Measurements from ENCODE around the gene AREG.

Gene AREG

DNA sequence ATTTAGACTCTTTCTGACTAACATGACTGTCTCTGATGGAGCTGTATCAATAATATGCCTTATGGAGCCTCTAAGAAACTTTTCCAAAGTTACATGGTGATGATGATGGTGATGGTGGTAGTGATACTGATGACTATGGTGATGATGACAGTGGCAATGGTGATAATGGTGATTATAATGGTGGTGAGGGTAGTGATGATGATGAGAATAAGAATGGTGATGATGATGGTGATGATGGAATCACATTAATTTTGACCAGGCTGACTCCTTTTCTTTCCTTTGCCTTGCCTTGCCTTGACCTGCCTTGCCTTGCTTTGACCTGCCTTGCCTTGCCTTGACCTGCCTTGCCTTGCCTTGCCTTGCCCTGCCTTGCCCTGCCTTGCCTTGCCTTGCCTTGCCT is 31.7 kb upstream of the AREG start:
- no peak for FAIRE-seq
- DNase-seq (ENCODE audit: insufficient read length, low spot score), result no peak
- TF ChIP-seq SPI1 (IDR thresholded peaks at IDR 0.05; ENCODE audit: low read depth, low read length) (no peak), PAX5 (IDR thresholded peaks at IDR 0.05; ENCODE audit: insufficient read depth, low read length, severe bottlenecking) (no peak), POLR2AphosphoS5 (IDR thresholded peaks at IDR 0.05; ENCODE audit: low read depth, low read length) (no peak), POU2F2 (IDR thresholded peaks at IDR 0.05; ENCODE audit: low read depth, low read length) (no peak), POLR2A (IDR thresholded peaks at IDR 0.05; ENCODE audit: low read depth, low read length) (no peak), TAF1 (IDR thresholded peaks at IDR 0.05; ENCODE audit: low read depth, low read length) (no peak)

- FAIRE-seq (no peak), DNase-seq (ENCODE audit: insufficient read length, low spot score) (no peak)
- TF ChIP-seq POLR2A (IDR thresholded peaks at IDR 0.05; ENCODE audit: low read depth, low read length) (no peak), TAF1 (IDR thresholded peaks at IDR 0.05; ENCODE audit: low read depth, low read length) (no peak), POLR2AphosphoS5 (IDR thresholded peaks at IDR 0.05; ENCODE audit: low read depth, low read length) (no peak), PAX5 (IDR thresholded peaks at IDR 0.05; ENCODE audit: insufficient read depth, low read length, severe bottlenecking) (no peak)
Measured at GRCh38 chr4:74414149-74414809, 30.7 kb upstream of the AREG start.

- DNase-seq (ENCODE audit: insufficient read length, low spot score) (no peak), FAIRE-seq (no peak)
- TF ChIP-seq TAF1 (IDR thresholded peaks at IDR 0.05; ENCODE audit: low read depth, low read length) (no peak), POLR2AphosphoS5 (IDR thresholded peaks at IDR 0.05; ENCODE audit: low read depth, low read length) (no peak), PAX5 (IDR thresholded peaks at IDR 0.05; ENCODE audit: insufficient read depth, low read length, severe bottlenecking) (no peak), POLR2A (IDR thresholded peaks at IDR 0.05; ENCODE audit: low read depth, low read length) (no peak), POU2F2 (IDR thresholded peaks at IDR 0.05; ENCODE audit: low read depth, low read length) (no peak), SPI1 (IDR thresholded peaks at IDR 0.05; ENCODE audit: low read depth, low read length) (no peak)
Measured at GRCh38 chr4:74415602-74416300, 29.2 kb upstream of the AREG start.

DNA sequence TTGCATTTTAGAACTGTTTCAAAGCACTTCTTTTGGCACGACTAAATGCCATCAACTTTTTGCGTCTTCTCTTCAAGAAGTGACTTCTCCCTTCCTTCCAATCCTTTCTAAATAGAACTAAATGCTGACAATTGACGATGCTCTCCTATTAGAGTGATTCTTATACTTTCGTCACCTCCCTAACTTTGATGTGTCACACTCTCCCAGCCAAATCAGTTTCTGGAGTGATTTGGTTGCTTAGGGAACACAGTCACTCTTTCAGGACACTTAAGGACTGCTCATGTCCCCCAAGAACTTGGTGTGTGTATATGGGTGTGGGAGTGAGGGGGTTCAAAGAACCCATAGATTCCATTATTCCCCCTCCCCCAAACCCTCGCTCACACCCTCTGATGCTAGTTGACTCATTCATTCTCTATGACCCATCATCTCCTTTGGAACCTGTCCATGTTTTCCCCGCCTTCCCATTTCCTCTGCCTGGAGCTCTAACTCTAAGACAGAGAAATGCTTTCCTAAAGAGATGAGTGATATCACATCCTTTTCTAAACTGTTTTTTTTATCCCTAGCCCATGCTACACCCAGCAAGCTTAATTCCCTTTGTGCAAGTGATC is 26.8 kb upstream of the AREG start:
- DNase-seq (ENCODE audit: insufficient read length, low spot score), result no peak
- no peak for FAIRE-seq
- TF ChIP-seq POLR2A (IDR thresholded peaks at IDR 0.05; ENCODE audit: low read depth, low read length), result no peak
- TF ChIP-seq PAX5 (IDR thresholded peaks at IDR 0.05; ENCODE audit: insufficient read depth, low read length, severe bottlenecking), result no peak

- DNase-seq (ENCODE audit: insufficient read length, low spot score) (no peak), FAIRE-seq (no peak)
- TF ChIP-seq POLR2AphosphoS5 (IDR thresholded peaks at IDR 0.05; ENCODE audit: low read depth, low read length) (no peak), PAX5 (IDR thresholded peaks at IDR 0.05; ENCODE audit: insufficient read depth, low read length, severe bottlenecking) (no peak), POU2F2 (IDR thresholded peaks at IDR 0.05; ENCODE audit: low read depth, low read length) (no peak), SPI1 (IDR thresholded peaks at IDR 0.05; ENCODE audit: low read depth, low read length) (no peak), POLR2A (IDR thresholded peaks at IDR 0.05; ENCODE audit: low read depth, low read length) (no peak), TAF1 (IDR thresholded peaks at IDR 0.05; ENCODE audit: low read depth, low read length) (no peak)
Measured at GRCh38 chr4:74420863-74421262, 24.1 kb upstream of the AREG start.

- TF ChIP-seq SPI1 (IDR thresholded peaks at IDR 0.05; ENCODE audit: low read depth, low read length), result no peak
- TF ChIP-seq POU2F2 (IDR thresholded peaks at IDR 0.05; ENCODE audit: low read depth, low read length), result no peak
- TF ChIP-seq PAX5 (IDR thresholded peaks at IDR 0.05; ENCODE audit: insufficient read depth, low read length, severe bottlenecking), result no peak
- no peak for TF ChIP-seq POLR2A (IDR thresholded peaks at IDR 0.05; ENCODE audit: low read depth, low read length)
- no peak for TF ChIP-seq POLR2AphosphoS5 (IDR thresholded peaks at IDR 0.05; ENCODE audit: low read depth, low read length)
- no peak for TF ChIP-seq TAF1 (IDR thresholded peaks at IDR 0.05; ENCODE audit: low read depth, low read length)
- DNase-seq (ENCODE audit: insufficient read length, low spot score), result no peak
- FAIRE-seq, result no peak
Measured at GRCh38 chr4:74423104-74423503, 21.8 kb upstream of the AREG start.

DNA sequence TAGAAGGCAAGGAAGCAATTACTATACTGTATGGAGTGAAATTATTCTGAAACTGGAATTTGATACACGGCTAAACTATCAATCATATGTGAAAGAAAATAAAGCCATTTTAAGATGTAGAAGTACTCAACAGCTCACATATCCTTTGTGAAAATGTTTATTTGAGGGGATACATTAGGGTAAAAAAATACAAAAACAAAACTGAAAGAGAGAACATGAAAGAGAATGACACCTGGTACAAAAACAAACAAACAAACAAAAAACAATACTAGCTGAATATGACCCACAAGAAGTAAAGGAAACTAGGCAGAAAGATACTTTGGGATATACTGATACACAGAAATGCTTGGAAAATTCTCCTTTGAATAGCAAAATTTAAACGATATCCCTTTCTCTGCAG is 20.8 kb upstream of the AREG start:
- DNase-seq (ENCODE audit: insufficient read length, low spot score), result no peak
- no peak for FAIRE-seq
- no peak for TF ChIP-seq POLR2A (IDR thresholded peaks at IDR 0.05; ENCODE audit: low read depth, low read length)
- no peak for TF ChIP-seq TAF1 (IDR thresholded peaks at IDR 0.05; ENCODE audit: low read depth, low read length)
- TF ChIP-seq POU2F2 (IDR thresholded peaks at IDR 0.05; ENCODE audit: low read depth, low read length), result no peak

DNA sequence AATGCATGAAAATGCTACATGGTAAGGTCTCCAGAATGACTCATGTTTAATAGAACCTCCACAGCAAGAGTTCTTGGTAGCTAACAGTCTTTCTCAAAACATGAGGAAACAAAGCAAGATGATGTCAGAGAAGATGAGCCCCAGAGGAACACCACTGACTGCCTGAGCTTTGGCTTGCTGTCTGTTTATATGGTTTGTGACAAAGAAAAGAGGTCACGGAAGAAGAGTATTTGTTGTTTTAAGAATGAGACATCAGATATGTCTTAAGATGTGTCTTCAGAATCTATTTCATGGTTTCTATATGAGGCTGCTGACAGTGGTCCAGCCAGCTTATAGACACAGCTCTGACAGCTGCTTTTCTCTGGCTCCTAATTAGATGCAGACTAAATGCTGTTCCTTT is 18.8 kb upstream of the AREG start:
- no peak for TF ChIP-seq SPI1 (IDR thresholded peaks at IDR 0.05; ENCODE audit: low read depth, low read length)
- TF ChIP-seq POLR2AphosphoS5 (IDR thresholded peaks at IDR 0.05; ENCODE audit: low read depth, low read length), result no peak
- TF ChIP-seq POLR2A (IDR thresholded peaks at IDR 0.05; ENCODE audit: low read depth, low read length), result no peak
- no peak for TF ChIP-seq POU2F2 (IDR thresholded peaks at IDR 0.05; ENCODE audit: low read depth, low read length)
- no peak for DNase-seq (ENCODE audit: insufficient read length, low spot score)
- FAIRE-seq, result no peak

GRCh38 chr4:74428276-74428675 is 16.7 kb upstream of the AREG start:
- FAIRE-seq, result no peak
- DNase-seq (ENCODE audit: insufficient read length, low spot score), result no peak
- no peak for TF ChIP-seq POLR2A (IDR thresholded peaks at IDR 0.05; ENCODE audit: low read depth, low read length)
- TF ChIP-seq POLR2AphosphoS5 (IDR thresholded peaks at IDR 0.05; ENCODE audit: low read depth, low read length), result no peak
- no peak for TF ChIP-seq SPI1 (IDR thresholded peaks at IDR 0.05; ENCODE audit: low read depth, low read length)
- no peak for TF ChIP-seq PAX5 (IDR thresholded peaks at IDR 0.05; ENCODE audit: insufficient read depth, low read length, severe bottlenecking)
- TF ChIP-seq TAF1 (IDR thresholded peaks at IDR 0.05; ENCODE audit: low read depth, low read length), result no peak
- TF ChIP-seq POU2F2 (IDR thresholded peaks at IDR 0.05; ENCODE audit: low read depth, low read length), result no peak

Measured in GM12891 (cell line).